Stomach (tissue), 4 donors: ENCODE measurements around the gene CCNH.

Experiments
- CTCF ChIP-seq, 7 experiments: fragments of 450-650 bp in 4 of 7; fragments of 200-600 bp in 3 of 7; sonication (generic) in 3 of 7; IDR thresholded peaks; one replicate each; pipeline ENCODE4 v1.5.1; 2016 to 2019; ENCODE audit warnings: antibody characterized with exemption in 7 of 7, control low read depth in 2 of 7, mild to moderate bottlenecking in 1 of 7
- POLR2AphosphoS5 ChIP-seq, 3 donors: sonication (generic); formaldehyde crosslinking; IDR thresholded peaks; one replicate each; pipeline ENCODE4 v1.6.1; 2016; ENCODE audit warnings: antibody characterized with exemption in 3 of 3

- no peak for TF ChIP-seq POLR2AphosphoS5 (IDR thresholded peaks at IDR 0.05)
- no peak for TF ChIP-seq CTCF (IDR thresholded peaks at IDR 0.05)
Observed at GRCh38 chr5:87390075-87390474, 22.7 kb downstream of the CCNH start.
